ENCODE data around the gene MAOB. TPM values are rescaled to one million over a fixed set of nuclear protein-coding genes. Genes with fewer than 3 reads are reported as not detected.
A peak's percentile ranks its signal among the peaks of the same experiment; 100 is the strongest.

Gene MAOB
- total and polyA plus RNA-seq, 2 experiments from 2014 or later = 1.2 to 2.6 TPM

- H3K36me3 ChIP-seq = no peaks in the 10 kb centered on the region
- TF ChIP-seq CTCF (IDR thresholded peaks at IDR 0.05; ENCODE audit: low read depth, low read length) = no peak
- DNase-seq (ENCODE audit: low read depth in 1 of 2, low spot score in 1 of 2) = peak in 1 of 2 donors; percentile 67
- no peak overlapping the region for H3K4me3 ChIP-seq
- no peak overlapping the region for H3K27ac ChIP-seq
- no peaks in the 10 kb centered on the region for H3K9me3 ChIP-seq (ENCODE audit: low read depth)
- H3K4me1 ChIP-seq (ENCODE audit: low read depth) = no peaks in the 10 kb centered on the region
- H3K27me3 ChIP-seq = peaks cover 12% of the 10 kb centered on the region
Observed at GRCh38 chrX:43813319-43813718, 68.9 kb downstream of the MAOB start.

- Histone ChIP-seq H3K36me3 (no peaks in the 10 kb centered on the region), H3K4me3 (no peak overlapping the region), H3K9me3 (ENCODE audit: low read depth) (no peaks in the 10 kb centered on the region), H3K27me3 (no peaks in the 10 kb centered on the region), H3K4me1 (ENCODE audit: low read depth) (no peaks in the 10 kb centered on the region), H3K27ac (no peak overlapping the region)
- DNase-seq (ENCODE audit: low read depth in 1 of 2, low spot score in 1 of 2) = peak in 1 of 2 donors; percentile 81
- TF ChIP-seq CTCF (IDR thresholded peaks at IDR 0.05; ENCODE audit: low read depth, low read length) = no peak
Observed at GRCh38 chrX:43809463-43809862, 72.8 kb downstream of the MAOB start.

GRCh38 chrX:43808231-43808630 lies 74.0 kb downstream of the MAOB start:
- Histone ChIP-seq H3K27me3 (no peaks in the 10 kb centered on the region), H3K4me1 (ENCODE audit: low read depth) (no peaks in the 10 kb centered on the region), H3K4me3 (no peak overlapping the region), H3K9me3 (ENCODE audit: low read depth) (no peaks in the 10 kb centered on the region), H3K27ac (no peak overlapping the region), H3K36me3 (no peaks in the 10 kb centered on the region)
- no peak for TF ChIP-seq CTCF (IDR thresholded peaks at IDR 0.05; ENCODE audit: low read depth, low read length)
- DNase-seq (ENCODE audit: low read depth in 1 of 2, low spot score in 1 of 2) = no peak

- DNase-seq (ENCODE audit: low read depth in 1 of 2, low spot score in 1 of 2) = no peak
- Histone ChIP-seq H3K4me1 (ENCODE audit: low read depth) (no peaks in the 10 kb centered on the region), H3K4me3 (no peak overlapping the region), H3K9me3 (ENCODE audit: low read depth) (no peaks in the 10 kb centered on the region), H3K27me3 (no peaks in the 10 kb centered on the region), H3K27ac (no peak overlapping the region), H3K36me3 (no peaks in the 10 kb centered on the region)
- no peak for TF ChIP-seq CTCF (IDR thresholded peaks at IDR 0.05; ENCODE audit: low read depth, low read length)
Observed at GRCh38 chrX:43805579-43805978, 76.7 kb downstream of the MAOB start.

GRCh38 chrX:43804021-43804420 lies 78.2 kb downstream of the MAOB start:
- H3K4me1 ChIP-seq (ENCODE audit: low read depth) = no peaks in the 10 kb centered on the region
- no peak for TF ChIP-seq CTCF (IDR thresholded peaks at IDR 0.05; ENCODE audit: low read depth, low read length)
- DNase-seq (ENCODE audit: low read depth in 1 of 2, low spot score in 1 of 2) = no peak
- no peaks in the 10 kb centered on the region for H3K36me3 ChIP-seq
- H3K4me3 ChIP-seq = no peak overlapping the region
- H3K9me3 ChIP-seq (ENCODE audit: low read depth) = no peaks in the 10 kb centered on the region
- no peaks in the 10 kb centered on the region for H3K27me3 ChIP-seq
- H3K27ac ChIP-seq = no peak overlapping the region
